ENCODE measurements around the gene ACOD1.
"Not testable (repeated sequence)": the region's sequence is repeated elsewhere in the genome, so short reads cannot be mapped to it uniquely, and the experiment has no call there.

Gene ACOD1

GRCh38 chr13:76948149-76948548 is at the start of gene ACOD1:
TSS of gene ACOD1 (plus strand) at chr13:76948511. CDS start at chr13:76948559, 48 bp downstream.
- H3K27me3 Mint-ChIP-seq = peaks cover 8% of the 10 kb centered on the region
- no peak for DNase-seq (ENCODE audit: low spot score in 2 of 2)
- H3K9me3 Mint-ChIP-seq = peaks cover 2% of the 10 kb centered on the region
- H3K4me1 Mint-ChIP-seq = no peaks in the 10 kb centered on the region
- H3K36me3 Mint-ChIP-seq = peaks cover 1% of the 10 kb centered on the region
- no peak within 1 kb of the TSS for H3K4me3 Mint-ChIP-seq
- ATAC-seq (ENCODE audit: low read depth) = no peak
- no peak within 1 kb of the TSS for H3K27ac Mint-ChIP-seq

DNA sequence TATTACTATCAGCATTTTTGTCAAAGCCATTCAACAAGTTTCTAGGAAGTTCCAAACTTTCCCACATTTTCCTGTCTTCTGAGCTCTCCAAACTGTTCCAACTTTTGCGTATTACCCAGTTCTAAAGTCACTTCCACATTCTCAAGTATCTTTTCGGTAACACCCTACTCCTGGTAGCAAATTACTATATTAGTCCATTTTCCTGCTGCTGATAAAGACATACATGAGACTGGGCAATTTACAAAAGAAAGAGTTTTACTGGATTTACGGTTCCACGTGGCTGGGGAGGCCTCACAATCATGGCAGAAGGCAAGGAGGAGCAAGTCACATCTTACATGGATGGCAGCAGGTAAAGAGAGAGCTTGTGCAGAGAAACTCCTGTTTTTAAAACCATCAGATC is 49.2 kb upstream of the ACOD1 start:
- H3K36me3 Mint-ChIP-seq; ATAC-seq (ENCODE audit: low read depth); H3K4me3 Mint-ChIP-seq; H3K27ac Mint-ChIP-seq; DNase-seq (ENCODE audit: low spot score in 2 of 2); H3K4me1 Mint-ChIP-seq; H3K27me3 Mint-ChIP-seq: not testable (repeated sequence)
- H3K9me3 Mint-ChIP-seq = peaks cover 11% of the 10 kb centered on the region

GRCh38 chr13:76903544-76904162 is 44.7 kb upstream of the ACOD1 start:
- Mint-ChIP-seq H3K36me3 (peaks cover 5% of the 10 kb centered on the region), H3K9me3 (peaks cover 8% of the 10 kb centered on the region), H3K4me1 (no peaks in the 10 kb centered on the region), H3K27ac (no peak overlapping the region), H3K27me3 (peaks cover 11% of the 10 kb centered on the region), H3K4me3 (no peak overlapping the region)
- DNase-seq (ENCODE audit: low spot score in 2 of 2) (peak; percentile 43 to 52), ATAC-seq (ENCODE audit: low read depth) (peak; percentile 88)

- H3K9me3 Mint-ChIP-seq = peaks cover 2% of the 10 kb centered on the region
- no peaks in the 10 kb centered on the region for H3K4me1 Mint-ChIP-seq
- H3K4me3 Mint-ChIP-seq = no peak overlapping the region
- ATAC-seq (ENCODE audit: low read depth) (no peak), DNase-seq (ENCODE audit: low spot score in 2 of 2) (no peak)
- no peaks in the 10 kb centered on the region for H3K36me3 Mint-ChIP-seq
- H3K27me3 Mint-ChIP-seq = peaks cover 13% of the 10 kb centered on the region
- H3K27ac Mint-ChIP-seq = no peak overlapping the region
Measured at GRCh38 chr13:76904507-76904906, 43.8 kb upstream of the ACOD1 start.

DNA sequence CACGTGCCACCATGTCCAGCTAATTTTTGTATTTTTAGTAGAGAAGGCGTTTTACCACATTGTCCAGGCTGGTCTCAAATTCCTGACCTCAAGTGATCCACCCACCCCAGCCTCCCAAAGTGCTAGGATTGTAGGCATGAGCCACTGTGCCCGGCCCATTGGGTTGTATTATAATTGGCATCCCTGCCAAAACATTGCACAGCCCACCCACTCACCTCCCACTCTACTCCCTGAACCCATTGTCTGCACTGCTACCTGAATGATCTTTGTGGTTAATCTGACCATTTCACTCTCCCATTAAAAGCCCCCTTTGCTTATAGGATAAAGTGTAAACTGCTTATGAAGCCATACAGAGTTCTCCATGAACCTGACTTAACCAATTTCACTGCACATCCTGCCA is 35.8 kb upstream of the ACOD1 start:
- peaks cover 16% of the 10 kb centered on the region for H3K27me3 Mint-ChIP-seq
- no peaks in the 10 kb centered on the region for H3K9me3 Mint-ChIP-seq
- no peaks in the 10 kb centered on the region for H3K4me1 Mint-ChIP-seq
- H3K4me3 Mint-ChIP-seq = no peak overlapping the region
- H3K27ac Mint-ChIP-seq = no peak overlapping the region
- DNase-seq (ENCODE audit: low spot score in 2 of 2) (no peak), ATAC-seq (ENCODE audit: low read depth) (no peak)
- H3K36me3 Mint-ChIP-seq = no peaks in the 10 kb centered on the region

DNA sequence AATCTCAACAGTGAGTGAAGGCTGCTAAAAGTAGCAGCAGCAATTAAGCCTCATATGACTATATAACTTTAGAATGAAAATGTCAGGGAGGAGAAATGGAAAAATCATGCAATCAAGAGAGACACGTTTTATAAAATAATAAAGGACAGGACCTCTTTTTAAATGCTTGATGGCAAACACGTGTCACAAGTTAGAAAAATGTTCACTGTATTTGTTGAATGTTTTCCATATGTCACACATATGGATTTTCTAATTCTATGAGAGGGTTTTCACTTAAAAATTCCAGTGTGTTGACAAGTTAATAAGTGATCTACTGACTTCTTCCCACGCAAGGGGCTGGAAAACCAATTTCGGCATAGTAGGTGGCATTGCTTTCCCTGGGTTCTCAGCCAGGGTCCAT is 34.4 kb upstream of the ACOD1 start:
- Mint-ChIP-seq H3K36me3 (no peaks in the 10 kb centered on the region), H3K27ac (no peak overlapping the region), H3K27me3 (peaks cover 15% of the 10 kb centered on the region), H3K9me3 (no peaks in the 10 kb centered on the region), H3K4me3 (no peak overlapping the region), H3K4me1 (no peaks in the 10 kb centered on the region)
- ATAC-seq (ENCODE audit: low read depth) (no peak), DNase-seq (ENCODE audit: low spot score in 2 of 2) (no peak)

DNA sequence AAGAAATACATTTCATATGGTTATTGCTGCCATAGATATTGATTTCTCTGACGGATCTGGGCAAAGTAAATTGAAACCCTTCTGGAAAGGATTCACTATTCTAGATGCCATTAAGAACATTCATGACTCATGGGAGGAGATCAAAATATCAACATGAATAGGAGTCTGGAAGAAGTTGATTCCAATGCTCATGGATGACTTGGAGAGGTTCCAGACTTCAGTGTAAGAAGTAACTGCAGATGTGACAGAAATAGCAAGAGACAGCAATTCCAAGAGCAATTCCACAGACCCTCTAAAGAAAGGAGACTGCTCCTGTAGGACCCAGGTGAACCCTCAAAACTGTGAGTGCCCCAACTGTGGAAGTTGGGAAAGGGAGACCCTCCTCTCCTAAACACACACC is 31.2 kb upstream of the ACOD1 start:
- no peak for DNase-seq (ENCODE audit: low spot score in 2 of 2)

DNA sequence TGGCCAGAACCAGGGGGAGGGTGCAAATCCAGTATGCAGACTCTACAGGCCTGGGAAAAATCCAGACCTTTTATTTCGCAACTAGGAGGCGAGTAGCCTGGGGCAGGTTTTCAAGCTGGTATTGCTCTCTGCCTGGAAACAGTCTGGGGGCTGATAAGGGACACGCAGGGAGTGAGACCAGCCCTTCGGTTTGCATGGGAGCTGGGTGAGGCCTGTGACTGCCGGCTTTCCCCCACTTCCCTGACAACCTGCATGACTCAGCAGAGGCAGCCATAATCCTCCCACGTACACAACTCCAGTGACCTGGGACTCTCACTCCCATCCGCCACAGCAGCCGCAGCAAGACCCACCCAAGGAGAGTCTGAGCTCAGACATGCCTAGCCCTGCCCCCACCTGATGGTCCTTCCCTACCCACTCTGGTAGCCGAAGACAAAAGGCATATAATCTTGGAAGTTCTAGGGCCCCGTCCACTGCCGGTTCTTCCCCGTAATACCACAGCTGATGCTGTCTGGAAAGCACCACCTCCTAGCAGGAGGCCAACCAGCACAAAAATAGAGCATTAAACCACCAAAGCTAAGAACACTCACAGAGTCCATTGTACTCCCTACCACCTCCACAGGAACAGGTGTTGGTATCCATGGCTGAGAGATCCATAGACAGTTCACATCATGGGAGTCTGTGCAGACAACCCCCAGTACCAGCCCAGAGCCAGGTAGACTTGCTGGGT is 30.4 kb upstream of the ACOD1 start:
- H3K4me3 Mint-ChIP-seq; DNase-seq (ENCODE audit: low spot score in 2 of 2); H3K9me3 Mint-ChIP-seq; ATAC-seq (ENCODE audit: low read depth); H3K4me1 Mint-ChIP-seq; H3K36me3 Mint-ChIP-seq; H3K27ac Mint-ChIP-seq: not testable (repeated sequence)
- H3K27me3 Mint-ChIP-seq = peaks cover 21% of the 10 kb centered on the region

More for the DNA sequence above, 31.2 kb upstream of the ACOD1 start:
- Mint-ChIP-seq H3K4me1 (no peaks in the 10 kb centered on the region), H3K9me3 (peaks cover 4% of the 10 kb centered on the region), H3K27me3 (peaks cover 20% of the 10 kb centered on the region), H3K4me3 (no peak overlapping the region), H3K36me3 (no peaks in the 10 kb centered on the region), H3K27ac (no peak overlapping the region)
- ATAC-seq (ENCODE audit: low read depth) = no peak

- DNase-seq (ENCODE audit: low spot score in 2 of 2) (no peak), ATAC-seq (ENCODE audit: low read depth) (no peak)
- H3K4me1 Mint-ChIP-seq = no peaks in the 10 kb centered on the region
- peaks cover 15% of the 10 kb centered on the region for H3K27me3 Mint-ChIP-seq
- H3K9me3 Mint-ChIP-seq = peaks cover 4% of the 10 kb centered on the region
- no peak overlapping the region for H3K4me3 Mint-ChIP-seq
- H3K36me3 Mint-ChIP-seq = no peaks in the 10 kb centered on the region
- H3K27ac Mint-ChIP-seq = no peak overlapping the region
Measured at GRCh38 chr13:76921516-76921915, 26.8 kb upstream of the ACOD1 start.

DNA sequence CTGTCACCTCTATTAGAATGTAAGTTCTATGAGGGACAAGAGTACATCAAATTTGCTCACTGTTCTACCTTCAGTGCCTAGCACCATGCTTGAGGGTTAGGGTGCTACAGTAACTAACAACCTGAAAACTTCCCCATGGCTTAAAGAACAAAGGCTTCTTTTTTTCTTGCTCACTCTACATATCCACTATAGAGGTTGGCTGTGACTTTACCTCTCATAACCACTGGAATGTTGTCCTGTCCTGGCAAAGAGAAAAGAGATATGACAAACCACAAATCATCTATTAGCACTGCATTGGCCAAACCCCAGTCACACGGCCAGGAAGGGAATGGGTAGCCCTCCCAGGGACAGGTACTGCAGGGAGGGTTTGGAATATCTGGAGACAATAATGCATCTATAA is 23.2 kb upstream of the ACOD1 start:
- Mint-ChIP-seq H3K27me3 (peaks cover 5% of the 10 kb centered on the region), H3K9me3 (peaks cover 3% of the 10 kb centered on the region), H3K27ac (no peak overlapping the region), H3K4me3 (no peak overlapping the region), H3K4me1 (peaks cover 4% of the 10 kb centered on the region), H3K36me3 (no peaks in the 10 kb centered on the region)
- no peak for ATAC-seq (ENCODE audit: low read depth)
- DNase-seq (ENCODE audit: low spot score in 2 of 2) = no peak

DNA sequence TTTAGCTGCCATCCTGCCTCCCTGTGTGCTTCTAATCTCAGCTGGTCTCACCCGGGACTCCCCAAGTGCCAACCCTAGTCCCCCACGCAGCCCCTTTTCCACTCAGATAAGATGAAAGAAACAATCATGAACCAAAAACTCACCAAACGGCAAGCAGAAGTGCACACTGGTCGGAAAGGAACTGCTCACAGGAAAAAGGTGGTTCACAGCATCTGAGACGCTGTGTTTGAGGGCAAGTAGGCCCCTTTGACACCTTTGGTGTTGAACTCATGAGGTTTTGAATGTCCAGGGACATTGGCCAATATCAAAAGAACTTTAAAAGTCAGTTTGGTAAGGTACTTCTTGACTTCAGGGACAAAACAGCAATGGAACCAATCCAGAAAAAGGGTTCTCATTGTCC is 20.4 kb upstream of the ACOD1 start:
- Mint-ChIP-seq H3K27ac (no peak overlapping the region), H3K36me3 (no peaks in the 10 kb centered on the region), H3K4me3 (no peak overlapping the region), H3K4me1 (peaks cover 4% of the 10 kb centered on the region), H3K9me3 (peaks cover 3% of the 10 kb centered on the region), H3K27me3 (peaks cover 2% of the 10 kb centered on the region)
- ATAC-seq (ENCODE audit: low read depth) (no peak), DNase-seq (ENCODE audit: low spot score in 2 of 2) (no peak)

DNA sequence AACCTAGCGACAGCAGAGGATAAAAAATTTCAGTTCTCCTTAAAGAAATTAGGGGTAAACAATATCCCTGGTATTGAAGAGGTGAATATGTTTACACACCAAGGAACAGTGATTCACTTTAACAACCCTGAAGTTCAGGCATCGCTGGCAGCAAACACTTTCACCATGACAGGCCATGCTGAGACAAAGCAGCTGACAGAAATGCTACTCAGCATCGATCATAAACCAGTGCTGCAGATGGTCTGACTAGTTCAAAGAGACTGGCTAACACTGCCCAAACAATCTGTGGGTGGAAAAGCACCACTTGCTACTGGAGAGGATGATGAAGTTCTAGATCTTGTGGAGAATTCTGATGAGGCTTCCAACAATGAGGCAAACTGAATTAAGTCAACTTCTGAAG is 19.9 kb upstream of the ACOD1 start:
- Mint-ChIP-seq H3K9me3 (peaks cover 3% of the 10 kb centered on the region), H3K27me3 (peaks cover 2% of the 10 kb centered on the region), H3K36me3 (no peaks in the 10 kb centered on the region), H3K4me3 (no peak overlapping the region), H3K4me1 (peaks cover 4% of the 10 kb centered on the region), H3K27ac (no peak overlapping the region)
- ATAC-seq (ENCODE audit: low read depth) = no peak
- no peak for DNase-seq (ENCODE audit: low spot score in 2 of 2)

DNA sequence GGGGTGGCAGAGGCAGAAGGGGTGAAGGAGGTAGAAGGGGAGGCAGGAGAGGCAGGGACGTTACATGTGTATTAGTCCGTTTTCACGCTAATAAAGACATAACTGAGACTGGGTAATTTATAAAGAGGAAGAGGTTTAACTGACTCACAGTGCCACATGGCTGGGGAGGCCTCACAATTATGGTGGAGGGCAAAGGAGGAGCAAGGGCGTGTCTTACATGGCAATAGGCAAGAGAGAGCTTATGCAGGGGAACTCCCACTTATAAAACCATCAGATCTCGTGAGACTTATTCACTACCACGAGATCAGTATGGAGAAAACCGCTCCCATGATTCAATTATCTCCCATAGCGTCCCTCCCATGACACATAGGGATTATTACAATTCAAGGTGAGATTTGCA is 19.0 kb upstream of the ACOD1 start:
- H3K27ac Mint-ChIP-seq = no peak overlapping the region
- H3K36me3 Mint-ChIP-seq = no peaks in the 10 kb centered on the region
- peaks cover 2% of the 10 kb centered on the region for H3K27me3 Mint-ChIP-seq
- DNase-seq (ENCODE audit: low spot score in 2 of 2) (no peak), ATAC-seq (ENCODE audit: low read depth) (peak; percentile 60)
- peaks cover 3% of the 10 kb centered on the region for H3K9me3 Mint-ChIP-seq
- H3K4me1 Mint-ChIP-seq = peaks cover 4% of the 10 kb centered on the region
- no peak overlapping the region for H3K4me3 Mint-ChIP-seq

DNA sequence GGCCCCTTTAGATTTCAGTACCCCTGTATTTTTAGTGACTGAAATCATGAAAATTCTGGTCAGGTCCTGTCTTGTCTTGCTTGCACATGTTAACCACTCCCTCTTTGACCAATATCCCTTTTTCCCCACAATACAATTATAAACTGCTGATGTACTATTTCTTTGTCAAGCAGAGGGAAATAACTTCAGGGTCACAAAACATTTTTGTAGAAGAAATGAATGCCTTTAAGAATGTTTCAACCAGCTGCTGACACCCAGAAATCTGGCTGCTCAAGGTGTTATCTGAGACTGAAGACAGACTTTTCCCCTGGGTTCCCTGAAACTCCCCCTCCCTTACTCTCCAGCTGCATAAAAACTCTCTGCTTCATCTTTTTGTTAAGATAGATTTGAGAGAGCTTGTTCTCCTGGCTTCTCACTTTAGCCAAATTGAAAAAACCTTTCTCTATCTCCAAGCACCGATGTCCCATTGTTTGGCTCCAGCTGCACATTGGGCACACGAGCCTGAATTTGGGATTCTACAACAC is 18.4 kb upstream of the ACOD1 start:
- peaks cover 3% of the 10 kb centered on the region for H3K9me3 Mint-ChIP-seq
- no peak overlapping the region for H3K27ac Mint-ChIP-seq
- ATAC-seq (ENCODE audit: low read depth) (no peak), DNase-seq (ENCODE audit: low spot score in 2 of 2) (no peak)
- peaks cover 2% of the 10 kb centered on the region for H3K27me3 Mint-ChIP-seq
- H3K4me3 Mint-ChIP-seq = no peak overlapping the region
- peaks cover 4% of the 10 kb centered on the region for H3K4me1 Mint-ChIP-seq
- no peaks in the 10 kb centered on the region for H3K36me3 Mint-ChIP-seq

GRCh38 chr13:76932076-76932475 is 16.2 kb upstream of the ACOD1 start:
- peaks cover 2% of the 10 kb centered on the region for H3K36me3 Mint-ChIP-seq
- no peak overlapping the region for H3K4me3 Mint-ChIP-seq
- DNase-seq (ENCODE audit: low spot score in 2 of 2) (no peak), ATAC-seq (ENCODE audit: low read depth) (no peak)
- peaks cover 2% of the 10 kb centered on the region for H3K27me3 Mint-ChIP-seq
- H3K9me3 Mint-ChIP-seq = peaks cover 5% of the 10 kb centered on the region
- peaks cover 4% of the 10 kb centered on the region for H3K4me1 Mint-ChIP-seq
- H3K27ac Mint-ChIP-seq = no peak overlapping the region

Measured in memory B cell (primary cell).